ENCODE measurements around the gene PTPRD. TPM values are rescaled to one million over a fixed set of nuclear protein-coding genes. Genes with fewer than 3 reads are reported as not detected.

PTPRD gene
- total and polyA plus RNA-seq, 9 of the 15 experiments (the other 6 are each of a cell fraction or from before 2014, with no cell fraction given) = 0.11 TPM; not detected in 8

- H3K9ac ChIP-seq (ENCODE audit: insufficient read depth in 1 of 2, low read depth in 2 of 2, low read length in 2 of 2) = no peak overlapping the region
- H3K4me3 ChIP-seq = no peak overlapping the region
- H3K27ac ChIP-seq (ENCODE audit: extremely low read depth, low read depth, low read length) = no peak overlapping the region
- no peaks in the 10 kb centered on the region for H3K4me1 ChIP-seq (replicated peaks in 1 of 2; ENCODE audit: control insufficient read depth in 2 of 2, insufficient read depth in 2 of 2, low read length in 2 of 2)
- FAIRE-seq = no peak
- no peaks in the 10 kb centered on the region for H3K36me3 ChIP-seq (ENCODE audit: control insufficient read depth, insufficient read depth, low read length)
- no peaks in the 10 kb centered on the region for H4K20me1 ChIP-seq (replicated peaks; ENCODE audit: control insufficient read depth, insufficient read depth, low read length)
- no peak overlapping the region for H2AFZ ChIP-seq (ENCODE audit: low read depth, low read length)
- intact Hi-C loops (cut with micrococcal nuclease) = no loop called here
- ChIA-PET POLR2A (no interaction called here), CTCF (ENCODE audit: low intra/inter-chr PET ratio) (no interaction called here)
- H3K4me2 ChIP-seq (ENCODE audit: insufficient read depth, low read length) = no peak overlapping the region
- no peaks in the 10 kb centered on the region for H3K9me1 ChIP-seq (ENCODE audit: control insufficient read depth, insufficient read depth, low read length)
- no peak for ATAC-seq
- no peak for DNase-seq (ENCODE audit: extremely low read depth in 1 of 4, low spot score in 3 of 4)
- H3K27me3 ChIP-seq (ENCODE audit: control insufficient read depth in 2 of 2, insufficient read depth in 2 of 2, low read length in 2 of 2) = no peaks in the 10 kb centered on the region
- no peaks in the 10 kb centered on the region for H3K9me3 ChIP-seq (replicated peaks; ENCODE audit: control insufficient read depth, insufficient read depth, low read depth, low read length)
- BruUV-seq (replicated peaks) = no TSS peak
- in situ Hi-C loops (cut with MboI) = no loop called here
- H3K79me2 ChIP-seq (ENCODE audit: control insufficient read depth, insufficient read depth, low read length) = no peaks in the 10 kb centered on the region
- TF ChIP-seq XRCC4 (IDR thresholded peaks at IDR 0.05; ENCODE audit: extremely low read depth, insufficient read depth, insufficient read length) = no peak
- no peak for TF ChIP-seq MED1 (CRISPR knock-in tag; IDR thresholded peaks at IDR 0.05; ENCODE audit: borderline replicate concordance)
- TF ChIP-seq ZNF124 (CRISPR knock-in tag; IDR thresholded peaks at IDR 0.05) = no peak
- no peak for TF ChIP-seq ZNF780A (CRISPR knock-in tag; IDR thresholded peaks at IDR 0.05)
- no peak for TF ChIP-seq ELF4 (CRISPR knock-in tag; IDR thresholded peaks at IDR 0.05)
- no peak for TF ChIP-seq MGA (IDR thresholded peaks at IDR 0.05)
- no peak for TF ChIP-seq MTF1 (CRISPR knock-in tag; IDR thresholded peaks at IDR 0.05; ENCODE audit: borderline replicate concordance)
- TF ChIP-seq KAT2B (IDR thresholded peaks at IDR 0.05; ENCODE audit: low read depth, low read length) = no peak
These were observed 1953.7 kb downstream of the PTPRD start for GRCh38 chr9:8659108-8659507.
